ENCODE data around the gene TJP1.
"Not testable (repeated sequence)": the region's sequence is repeated elsewhere in the genome, so short reads cannot be mapped to it uniquely, and the experiment has no call there.

Gene TJP1

DNA sequence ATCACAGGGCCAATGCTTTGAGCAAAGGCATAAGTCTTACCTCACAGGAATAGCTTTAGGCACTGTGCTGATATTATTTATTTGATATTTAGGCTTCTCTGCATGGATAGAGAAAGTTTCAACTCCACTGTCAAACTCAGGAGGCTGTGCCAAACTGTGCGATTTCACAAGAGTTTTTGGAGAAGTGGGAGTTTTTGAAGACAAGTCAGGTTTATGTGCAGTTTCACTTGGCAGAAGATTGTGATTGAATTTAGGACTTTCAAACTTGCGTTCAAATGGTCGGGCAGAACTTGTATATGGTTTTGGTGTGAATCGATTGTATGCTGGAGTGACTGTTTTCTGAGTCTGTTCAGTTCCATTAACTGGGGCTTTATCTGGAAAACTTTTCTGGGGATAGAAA, 113.7 kb downstream of the TJP1 start:
- no peak for DNase-seq (ENCODE audit: low read depth in 2 of 2)

DNA sequence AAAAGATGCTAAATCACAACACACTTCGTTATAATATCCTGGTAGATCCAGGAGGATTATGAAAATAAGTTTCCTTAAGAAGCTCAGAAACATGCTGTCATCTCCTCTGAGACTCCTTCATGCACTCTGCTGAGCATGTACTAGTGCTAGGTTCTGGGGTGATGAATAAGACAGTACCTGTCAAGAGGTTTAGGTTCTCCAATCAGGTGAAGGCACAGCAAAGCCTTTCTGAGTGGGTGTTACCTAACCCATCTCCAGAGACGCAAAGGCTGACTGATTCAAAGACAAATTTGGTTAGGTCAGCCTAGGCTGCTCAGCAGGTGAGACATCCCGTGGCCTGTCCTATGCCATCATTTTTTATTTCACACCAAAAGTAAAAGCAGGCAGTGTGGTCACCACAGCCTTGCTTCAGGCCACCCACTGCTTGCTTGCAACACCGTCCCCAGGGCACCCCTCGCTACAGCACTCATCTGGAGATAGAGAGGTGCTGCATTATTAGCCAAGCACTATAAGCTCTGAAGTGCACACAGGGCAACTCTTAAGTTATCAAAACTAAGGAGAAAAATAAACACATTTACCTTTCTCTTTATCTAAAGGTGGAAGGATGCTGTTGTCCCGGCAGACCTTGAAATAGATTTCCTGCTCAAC, 117.2 kb downstream of the TJP1 start:
- no peak for DNase-seq (ENCODE audit: low read depth in 2 of 2)

DNA sequence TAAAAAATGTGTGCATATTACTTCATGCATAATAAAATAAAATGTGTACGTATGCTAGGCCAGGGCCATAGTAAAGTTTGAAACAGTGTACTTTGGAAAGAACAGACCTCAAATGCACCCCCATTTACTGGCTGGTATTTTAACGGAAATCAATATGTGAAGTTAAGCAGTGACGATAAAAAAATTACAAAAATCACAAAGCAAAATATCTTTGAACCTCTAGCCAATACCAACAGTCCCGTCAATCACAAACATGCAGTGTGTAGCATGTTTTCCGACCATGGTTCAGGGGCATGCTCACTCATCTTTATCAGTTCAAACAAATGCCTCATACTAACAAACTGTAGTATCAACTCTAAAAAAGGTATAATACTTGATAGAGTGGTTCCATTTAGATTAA, 121.1 kb downstream of the TJP1 start:
- no peak for DNase-seq (ENCODE audit: low read depth in 2 of 2)

DNA sequence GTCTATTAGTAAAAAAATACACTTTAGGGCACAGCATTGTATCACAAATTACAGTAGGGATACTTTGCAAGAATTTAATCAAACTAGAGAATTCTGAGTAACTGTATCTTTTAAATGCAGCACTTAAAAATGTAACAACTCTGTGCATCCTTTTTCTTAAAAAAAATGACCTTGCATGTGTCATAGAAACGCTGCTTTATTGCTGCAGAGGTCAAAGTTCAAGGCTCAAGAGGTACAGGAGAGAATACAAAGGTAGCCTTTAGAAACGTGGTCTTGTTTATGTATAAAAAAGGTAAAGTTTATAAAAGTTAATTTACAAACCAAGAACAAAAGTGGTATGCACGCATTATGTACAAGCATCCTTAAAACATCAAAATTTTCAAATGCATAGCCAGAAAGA, 122.0 kb downstream of the TJP1 start:
- no peak for DNase-seq (ENCODE audit: low read depth in 2 of 2)

GRCh38 chr15:29699791-29700190, 122.5 kb downstream of the TJP1 start:
- no peak for DNase-seq (ENCODE audit: low read depth in 2 of 2)

DNA sequence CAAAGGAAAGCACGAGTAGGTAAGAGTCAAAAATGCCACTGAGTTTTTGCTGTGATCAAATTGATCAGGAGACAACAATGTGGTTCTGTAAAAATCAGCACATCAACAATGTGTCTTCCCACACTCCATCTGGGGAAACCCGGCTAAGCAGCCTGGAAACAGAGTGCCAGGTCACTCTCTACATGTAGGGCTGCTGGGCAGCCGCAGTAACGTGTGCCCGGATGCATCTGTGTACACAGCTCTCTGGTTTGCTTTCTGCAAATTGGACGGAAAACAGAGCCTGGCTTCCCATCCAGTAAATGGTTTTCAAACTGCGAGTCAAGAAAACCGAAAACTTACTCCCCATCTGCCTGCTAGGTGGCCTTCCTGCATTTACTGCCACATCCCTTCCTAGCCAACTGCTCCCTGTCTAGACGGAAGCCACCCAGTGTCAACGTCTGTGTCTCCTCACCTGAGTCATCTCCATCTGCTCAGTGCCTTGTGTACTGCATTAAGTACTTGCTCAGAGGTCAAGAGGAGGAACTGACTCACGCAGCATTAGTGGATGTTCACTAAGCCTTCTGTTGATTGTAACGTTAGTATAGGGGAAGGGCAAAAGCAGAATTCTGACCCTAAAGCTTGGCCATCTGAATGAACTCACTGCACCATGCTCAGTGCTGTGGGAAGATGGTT, 124.1 kb downstream of the TJP1 start:
- no peak for DNase-seq (ENCODE audit: low read depth in 2 of 2)

GRCh38 chr15:29696950-29697738, 125.1 kb downstream of the TJP1 start:
- DNase-seq (ENCODE audit: low read depth in 2 of 2) = no peak

- not testable (repeated sequence) for DNase-seq (ENCODE audit: low read depth in 2 of 2)
These were observed 125.8 kb downstream of the TJP1 start for GRCh38 chr15:29696506-29696905.

DNA sequence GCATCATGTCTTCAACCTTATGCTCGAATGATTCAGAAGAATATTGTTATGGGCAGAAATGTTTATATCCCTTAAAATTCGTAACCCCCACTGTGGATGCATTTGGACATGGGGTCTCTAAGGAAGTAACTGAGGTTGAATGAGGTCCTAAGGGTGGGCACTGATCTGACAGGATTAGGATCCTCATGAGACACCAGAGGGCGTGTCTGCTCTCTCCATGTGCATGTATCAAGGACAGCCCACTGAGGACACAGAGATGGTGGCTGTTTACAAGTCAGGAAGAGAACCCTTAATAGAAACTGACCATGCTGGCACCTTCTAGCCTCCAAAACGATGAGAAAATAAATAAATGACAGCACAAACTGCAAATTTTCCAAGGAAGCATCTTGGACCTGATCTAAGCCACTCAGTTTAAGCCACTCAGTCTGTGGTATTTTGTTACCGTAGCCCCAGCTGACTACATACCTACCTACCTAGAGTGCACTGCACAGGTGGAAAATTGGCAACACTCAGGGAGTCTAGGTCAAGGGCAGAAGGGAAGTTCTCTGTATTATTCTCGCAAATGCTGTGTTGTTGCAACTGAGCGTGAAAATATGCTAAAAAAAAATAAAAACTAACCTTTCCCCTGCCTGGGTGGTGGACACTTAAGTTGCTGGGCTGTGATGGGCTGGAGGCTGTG, 126.6 kb downstream of the TJP1 start:
- DNase-seq (ENCODE audit: low read depth in 2 of 2) = no peak

DNA sequence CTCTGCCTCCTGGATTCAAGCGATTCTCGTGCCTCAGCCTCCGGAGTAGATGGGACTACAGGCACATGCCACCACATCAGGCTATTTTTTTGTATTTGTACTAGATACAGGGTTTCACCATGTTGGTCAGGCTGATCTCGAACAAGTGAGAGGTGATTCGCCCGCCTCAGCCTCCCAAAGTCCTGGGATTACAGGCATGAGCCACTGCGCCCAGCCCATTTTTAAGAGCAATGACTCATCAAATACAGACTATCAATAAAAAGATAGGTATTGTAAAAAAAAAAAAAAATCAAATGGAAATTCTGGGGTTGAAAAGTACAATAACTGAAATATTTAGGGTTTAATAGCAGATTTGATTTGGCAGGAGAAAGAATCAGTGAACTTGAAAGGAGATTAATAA, 129.0 kb downstream of the TJP1 start:
- DNase-seq (ENCODE audit: low read depth in 2 of 2) = no peak

DNA sequence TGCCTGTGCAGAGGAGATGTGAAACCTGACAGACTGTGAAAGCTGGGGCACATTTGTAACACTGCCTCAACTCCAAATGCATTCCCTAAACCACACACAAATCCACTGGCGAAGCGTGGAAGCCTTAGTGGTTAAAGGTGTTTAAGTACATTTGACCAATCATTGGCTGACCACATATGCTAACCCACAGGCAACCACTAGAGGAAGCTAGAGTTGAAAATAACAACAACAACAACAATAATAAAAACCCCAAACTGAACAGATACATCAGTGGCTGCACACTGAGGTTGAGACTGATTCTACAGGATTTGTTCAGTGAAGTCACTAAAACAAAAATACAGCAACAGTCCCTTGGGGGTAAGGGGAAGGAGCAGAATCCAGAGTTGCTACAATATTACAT, 129.7 kb downstream of the TJP1 start:
- DNase-seq (ENCODE audit: low read depth in 2 of 2) = no peak

DNA sequence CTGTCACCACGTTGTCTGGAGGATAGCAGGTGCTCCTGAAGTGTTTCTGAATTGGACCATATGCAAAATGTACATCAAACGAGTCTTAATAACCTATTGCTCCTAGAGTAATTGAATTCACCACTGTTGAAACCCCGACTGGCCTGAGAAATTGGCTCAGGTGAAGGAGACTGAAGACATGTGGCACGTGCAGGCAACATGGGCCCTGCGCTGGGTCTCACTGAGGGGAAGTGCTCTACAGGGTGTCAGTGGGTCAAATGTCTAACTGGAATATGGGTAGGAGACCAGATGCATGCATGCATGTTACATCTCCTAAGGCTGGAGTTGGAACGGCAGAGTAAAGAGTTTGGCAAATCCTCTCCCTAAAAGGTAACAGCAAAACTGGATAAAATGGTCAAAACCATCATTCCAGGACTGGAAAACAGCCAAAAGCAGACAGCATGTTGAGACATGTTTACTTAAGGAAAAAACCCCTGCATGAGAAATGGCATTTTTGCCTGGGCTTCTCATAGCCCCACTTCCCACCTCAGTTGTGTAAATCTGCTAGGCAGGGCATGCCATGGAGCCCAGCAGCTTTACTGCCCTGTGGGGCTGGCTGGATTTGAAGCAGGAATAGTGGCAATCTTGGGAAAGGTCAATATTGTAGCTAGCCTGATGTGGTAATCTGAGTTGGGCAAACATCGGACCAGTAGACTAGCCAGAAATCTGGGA, 131.3 kb downstream of the TJP1 start:
- DNase-seq (ENCODE audit: low read depth in 2 of 2) = no peak

DNA sequence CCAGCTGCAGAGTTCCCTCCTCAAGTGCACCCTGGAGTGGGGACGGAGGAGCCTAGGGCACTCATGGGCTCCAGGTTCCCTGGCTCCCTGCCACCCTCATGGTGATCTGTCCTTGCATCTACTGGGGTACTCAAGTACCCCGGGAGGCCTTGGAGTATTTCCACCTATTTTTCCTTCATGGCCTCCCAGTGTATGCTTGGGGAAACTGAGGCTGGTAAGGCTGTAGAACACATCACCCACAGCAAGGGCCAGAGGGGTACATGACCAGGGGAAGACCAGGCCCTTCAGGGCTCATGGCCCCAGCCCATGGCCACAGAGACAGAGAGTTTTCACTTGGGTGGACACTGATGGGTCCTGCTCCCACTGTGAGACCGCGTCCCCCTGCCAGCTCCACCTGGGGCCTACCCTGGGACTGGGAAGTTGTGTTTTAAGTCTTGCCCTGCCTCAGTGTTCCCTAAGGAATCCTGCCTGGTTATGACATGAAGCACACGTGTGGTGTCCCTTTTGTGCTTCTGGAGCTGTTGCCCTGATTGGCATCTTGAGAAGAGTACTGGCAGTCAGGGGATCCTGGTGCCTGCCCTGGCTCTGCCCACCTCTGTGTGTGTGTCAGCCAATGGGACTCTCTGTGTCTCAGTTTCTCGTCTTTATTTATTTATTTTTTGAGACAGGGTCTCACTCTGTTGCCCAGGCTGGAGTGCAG, 132.8 kb downstream of the TJP1 start:
- DNase-seq (ENCODE audit: low read depth in 2 of 2) = no peak

DNA sequence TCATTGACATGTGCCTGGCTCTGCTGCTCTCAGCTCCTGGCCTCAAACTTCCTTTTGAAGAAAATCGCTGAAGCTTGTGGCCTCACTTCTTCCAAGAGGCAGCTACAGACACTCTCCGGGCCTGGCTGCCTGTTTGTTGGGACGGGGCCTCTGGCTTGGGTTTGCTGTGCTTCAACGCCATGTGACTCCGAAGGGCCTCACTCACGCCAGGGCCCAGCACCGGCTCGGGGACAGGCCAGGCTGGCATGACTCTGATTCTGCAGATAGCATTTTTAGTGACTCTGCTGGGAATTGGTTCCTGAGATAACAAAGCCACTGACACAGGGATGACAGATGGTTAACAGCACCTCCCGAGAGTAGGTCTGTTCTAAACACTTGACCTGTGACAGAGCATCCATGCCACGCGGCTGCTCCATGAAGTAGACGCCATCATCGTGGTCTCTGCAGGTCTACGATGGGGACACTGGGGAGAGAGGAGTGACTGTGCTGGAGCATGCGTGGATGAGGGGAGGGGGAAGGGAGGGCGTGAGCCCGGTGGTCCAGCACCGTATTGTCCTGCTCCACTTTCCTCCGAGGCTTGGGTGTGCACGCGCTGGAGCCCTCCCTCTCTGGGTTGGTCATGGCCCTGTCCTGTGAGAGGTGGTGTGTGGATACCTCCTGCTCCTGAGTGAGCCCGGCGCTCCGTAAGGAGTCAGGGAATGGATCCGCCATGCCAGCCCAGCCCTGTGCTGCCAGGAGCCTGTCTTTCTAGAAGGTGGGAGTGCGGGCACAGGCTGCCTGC, 133.6 kb downstream of the TJP1 start:
- no peak for DNase-seq (ENCODE audit: low read depth in 2 of 2)

GRCh38 chr15:29687939-29688505, 134.2 kb downstream of the TJP1 start:
- DNase-seq (ENCODE audit: low read depth in 2 of 2) = no peak

- no peak for DNase-seq (ENCODE audit: low read depth in 2 of 2)
These were observed 135.0 kb downstream of the TJP1 start for GRCh38 chr15:29687204-29687815.

GRCh38 chr15:29686445-29687203, 135.6 kb downstream of the TJP1 start:
- DNase-seq (ENCODE audit: low read depth in 2 of 2) = no peak

GRCh38 chr15:29686079-29686425, 136.2 kb downstream of the TJP1 start:
- no peak for DNase-seq (ENCODE audit: low read depth in 2 of 2)
